Glutamatergic neuron (in vitro differentiated cells): ENCODE measurements around the gene CHD2. TPM values are rescaled to one million over a fixed set of nuclear protein-coding genes. Genes with fewer than 3 reads are reported as not detected.
A peak's percentile ranks its signal among the peaks of the same experiment; 100 is the strongest.
"Not testable (repeated sequence)": the region's sequence is repeated elsewhere in the genome, so short reads cannot be mapped to it uniquely, and the experiment has no call there.

Experiments
- DNase-seq: peaks from one replicate; pipeline ENCODE4 v3.0.0; 2022
- H3K27ac Mint-ChIP-seq: one replicate; pipeline ENCODE4 v1.8.0; 2020; ENCODE audit warnings: mild to moderate bottlenecking, mixed read lengths, inconsistent platforms; ENCODE audit not compliant: unreplicated experiment
- H3K27me3 Mint-ChIP-seq: one replicate; pipeline ENCODE4 v1.8.0; 2020; ENCODE audit warnings: mild to moderate bottlenecking, moderate library complexity, mixed read lengths, inconsistent platforms; ENCODE audit not compliant: unreplicated experiment
- H3K36me3 Mint-ChIP-seq: one replicate; pipeline ENCODE4 v1.8.0; 2020; ENCODE audit warnings: mild to moderate bottlenecking, mixed read lengths, inconsistent platforms; ENCODE audit not compliant: unreplicated experiment
- H3K4me1 Mint-ChIP-seq: one replicate; pipeline ENCODE4 v1.8.0; 2020; ENCODE audit warnings: mild to moderate bottlenecking, low read depth, mixed read lengths, inconsistent platforms; ENCODE audit not compliant: unreplicated experiment
- H3K4me3 Mint-ChIP-seq: one replicate; pipeline ENCODE4 v1.8.0; 2020; ENCODE audit warnings: mild to moderate bottlenecking, mixed read lengths, inconsistent platforms; ENCODE audit not compliant: unreplicated experiment
- H3K9me3 Mint-ChIP-seq: one replicate; pipeline ENCODE4 v1.8.0; 2020; ENCODE audit warnings: mild to moderate bottlenecking, moderate library complexity, mixed read lengths, inconsistent platforms; ENCODE audit not compliant: unreplicated experiment
- total RNA-seq: library from RNA; stranded (reverse); fragmentation: NEBNext Ultra II Directional; extraction: Animal tissue kit (Norgen Biotek cat#: 25700); gene quantifications from one replicate; pipeline ENCODE4 v1.2.1, GENCODE V29; 2021; ENCODE audit not compliant: unreplicated experiment
- TF ChIP-seq, protein P1 (sequence below): fragments of 200-600 bp; sonication (generic); IDR thresholded peaks from one replicate; pipeline ENCODE4 v1.5.0; 2021; ENCODE audit not compliant: partially characterized antibody, unreplicated experiment

CHD2 gene
- total RNA-seq, 1 donor from 2014 or later: 201 TPM

DNA sequence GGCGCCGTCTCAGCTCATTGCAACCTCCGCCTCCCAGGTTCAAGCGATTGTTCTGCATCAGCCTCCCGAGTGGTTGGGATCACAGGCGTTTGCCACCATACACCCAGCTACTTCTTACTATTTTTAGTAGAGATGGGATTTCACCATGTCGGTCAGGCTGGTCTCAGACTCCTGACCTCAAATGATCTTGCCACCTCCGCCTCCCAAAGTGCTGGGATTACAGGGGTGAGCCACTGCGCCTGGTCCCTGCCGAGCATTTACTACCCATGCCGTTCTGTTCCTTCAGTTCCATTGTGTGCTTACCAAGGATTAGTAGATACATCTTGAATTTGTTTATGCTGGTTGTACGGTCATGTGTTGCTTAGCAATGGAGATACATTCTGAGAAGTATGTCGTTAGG is 10.3 kb downstream of the CHD2 start:
- peaks cover 2% of the 10 kb centered on the region for H3K9me3 Mint-ChIP-seq
- peaks cover 4% of the 10 kb centered on the region for H3K27me3 Mint-ChIP-seq
- no peak overlapping the region for H3K27ac Mint-ChIP-seq
- TF ChIP-seq, protein P1, sequence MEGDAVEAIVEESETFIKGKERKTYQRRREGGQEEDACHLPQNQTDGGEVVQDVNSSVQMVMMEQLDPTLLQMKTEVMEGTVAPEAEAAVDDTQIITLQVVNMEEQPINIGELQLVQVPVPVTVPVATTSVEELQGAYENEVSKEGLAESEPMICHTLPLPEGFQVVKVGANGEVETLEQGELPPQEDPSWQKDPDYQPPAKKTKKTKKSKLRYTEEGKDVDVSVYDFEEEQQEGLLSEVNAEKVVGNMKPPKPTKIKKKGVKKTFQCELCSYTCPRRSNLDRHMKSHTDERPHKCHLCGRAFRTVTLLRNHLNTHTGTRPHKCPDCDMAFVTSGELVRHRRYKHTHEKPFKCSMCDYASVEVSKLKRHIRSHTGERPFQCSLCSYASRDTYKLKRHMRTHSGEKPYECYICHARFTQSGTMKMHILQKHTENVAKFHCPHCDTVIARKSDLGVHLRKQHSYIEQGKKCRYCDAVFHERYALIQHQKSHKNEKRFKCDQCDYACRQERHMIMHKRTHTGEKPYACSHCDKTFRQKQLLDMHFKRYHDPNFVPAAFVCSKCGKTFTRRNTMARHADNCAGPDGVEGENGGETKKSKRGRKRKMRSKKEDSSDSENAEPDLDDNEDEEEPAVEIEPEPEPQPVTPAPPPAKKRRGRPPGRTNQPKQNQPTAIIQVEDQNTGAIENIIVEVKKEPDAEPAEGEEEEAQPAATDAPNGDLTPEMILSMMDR: no peak
- no peaks in the 10 kb centered on the region for H3K36me3 Mint-ChIP-seq
- peaks cover 46% of the 10 kb centered on the region for H3K4me1 Mint-ChIP-seq
- no peak for DNase-seq
- H3K4me3 Mint-ChIP-seq: no peak overlapping the region

DNA sequence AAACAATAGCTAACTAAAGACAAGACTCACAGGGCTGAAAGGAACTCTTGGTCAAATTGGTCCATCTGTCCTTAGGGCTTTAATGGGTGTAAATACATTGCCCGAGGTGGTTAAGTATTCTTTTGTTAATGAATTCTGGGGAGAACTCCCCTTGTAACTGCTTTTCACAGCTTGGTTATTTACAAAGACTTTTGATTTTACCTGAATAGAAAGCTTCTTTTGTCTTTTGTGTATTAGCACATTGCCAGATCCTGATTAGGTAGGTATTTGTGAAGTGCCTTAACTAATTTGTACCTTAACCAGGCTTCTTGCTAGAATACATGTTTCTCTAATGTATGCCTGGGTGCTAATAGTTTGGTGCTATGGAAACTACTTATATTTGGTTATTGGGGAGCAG is 14.0 kb downstream of the CHD2 start:
- Mint-ChIP-seq H3K27ac (peak overlapping the region; percentile 53), H3K9me3 (peaks cover 2% of the 10 kb centered on the region), H3K36me3 (no peaks in the 10 kb centered on the region), H3K27me3 (peaks cover 3% of the 10 kb centered on the region), H3K4me1 (peaks cover 29% of the 10 kb centered on the region), H3K4me3 (peak overlapping the region; percentile 11)
- TF ChIP-seq, protein P1: no peak
- no peak for DNase-seq

DNA sequence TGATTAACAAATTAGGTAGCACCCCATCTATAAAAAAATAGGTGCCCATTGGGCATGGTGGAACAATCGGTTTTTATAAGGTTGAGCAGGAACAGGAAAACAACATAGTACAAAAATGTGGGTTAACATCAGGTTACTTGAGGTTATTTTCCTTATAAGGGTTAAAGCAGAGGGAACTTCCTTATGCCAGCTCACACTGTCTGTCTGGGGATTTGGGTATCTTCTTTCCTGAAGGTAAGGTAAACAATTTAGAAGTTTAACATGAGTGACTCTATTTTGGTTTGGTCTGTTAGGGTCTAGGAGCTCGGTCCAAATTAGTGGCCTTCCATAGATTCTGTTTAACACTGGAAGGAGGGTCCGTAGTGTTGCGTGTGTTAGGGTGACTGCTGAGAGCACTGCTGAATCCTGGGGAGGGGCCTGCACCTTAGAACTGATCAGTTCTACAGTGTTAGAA is 14.7 kb downstream of the CHD2 start:
- Mint-ChIP-seq H3K27me3 (no peaks in the 10 kb centered on the region), H3K27ac (peak overlapping the region; percentile 14), H3K4me3 (no peak overlapping the region), H3K36me3 (no peaks in the 10 kb centered on the region), H3K9me3 (peaks cover 2% of the 10 kb centered on the region), H3K4me1 (peaks cover 28% of the 10 kb centered on the region)
- TF ChIP-seq, protein P1: no peak
- DNase-seq: no peak

DNA sequence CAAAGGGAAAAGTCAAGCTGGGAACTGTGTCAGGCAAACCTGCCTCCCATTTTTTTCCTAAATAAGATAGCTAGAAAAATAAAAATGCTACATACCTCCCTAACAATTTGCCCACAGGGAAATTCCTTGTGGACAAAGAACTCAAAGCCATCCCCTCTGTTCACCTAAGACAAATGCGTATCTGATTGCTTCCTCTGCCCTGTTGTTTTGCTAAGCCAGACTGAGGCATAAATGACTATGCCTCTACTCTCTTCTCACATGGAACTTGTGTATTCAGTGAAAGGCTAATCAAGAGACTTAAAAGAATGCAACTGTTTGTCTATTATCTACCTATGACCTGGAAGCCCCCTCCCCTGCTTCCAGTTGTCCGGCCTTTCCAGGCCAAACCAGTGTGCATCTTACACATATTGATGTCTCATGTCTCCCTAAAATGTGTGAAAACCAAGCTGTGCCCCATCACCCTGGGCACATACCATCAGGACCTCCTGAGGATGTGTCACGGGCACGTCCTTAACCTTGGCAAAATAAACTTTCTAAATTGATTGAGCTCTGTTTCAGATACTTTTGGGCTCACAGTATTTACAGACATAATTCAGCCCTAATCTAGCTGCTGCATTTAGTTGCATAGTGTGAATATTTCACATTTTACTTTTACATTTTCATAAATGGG is 15.8 kb downstream of the CHD2 start:
- peaks cover 2% of the 10 kb centered on the region for H3K27me3 Mint-ChIP-seq
- DNase-seq: no peak
- no peaks in the 10 kb centered on the region for H3K36me3 Mint-ChIP-seq
- no peak overlapping the region for H3K4me3 Mint-ChIP-seq
- peaks cover 2% of the 10 kb centered on the region for H3K9me3 Mint-ChIP-seq
- H3K4me1 Mint-ChIP-seq: peaks cover 28% of the 10 kb centered on the region
- TF ChIP-seq, protein P1: no peak
- H3K27ac Mint-ChIP-seq: peak overlapping the region; percentile 41

DNA sequence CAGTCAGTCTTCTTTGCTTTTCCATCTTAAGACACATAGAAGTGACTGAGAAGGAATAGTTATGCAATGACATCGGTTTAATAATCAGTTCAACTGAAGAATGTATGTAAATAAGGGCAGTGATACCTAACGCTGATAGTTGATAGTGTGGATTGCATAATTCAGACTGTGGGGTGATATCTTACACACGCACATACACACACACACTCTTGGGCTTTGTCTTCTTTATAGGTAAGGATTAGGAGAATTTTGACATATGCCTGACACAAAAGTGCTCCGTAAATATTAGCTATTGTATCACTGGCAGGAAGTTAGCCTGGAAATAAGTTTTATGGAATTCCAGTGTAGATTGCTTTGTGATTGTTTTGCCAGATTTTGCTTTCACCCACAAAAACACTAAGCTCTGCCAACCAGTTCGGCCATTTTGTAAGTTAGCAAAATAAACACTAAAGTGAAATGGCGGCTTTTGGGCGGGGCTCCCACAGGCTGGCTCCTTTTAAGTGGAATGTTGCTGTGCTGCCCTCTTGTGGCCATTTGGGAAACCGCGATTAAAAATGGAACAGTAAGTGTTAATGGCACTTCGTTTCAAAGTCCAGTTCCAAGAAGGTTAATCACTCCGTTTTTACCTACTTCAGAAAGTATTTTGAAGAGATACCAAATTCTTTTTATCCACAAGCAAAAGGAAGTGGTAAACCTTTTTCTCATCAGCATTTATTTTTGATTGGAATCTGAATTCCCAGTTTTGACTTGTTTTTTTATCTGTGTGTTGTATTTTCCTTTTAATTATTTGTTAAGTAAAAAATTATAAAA is 17.7 kb downstream of the CHD2 start:
- H3K36me3 Mint-ChIP-seq: no peaks in the 10 kb centered on the region
- DNase-seq: peak; percentile 91
- H3K27ac Mint-ChIP-seq: peak overlapping the region; percentile 95
- peaks cover 2% of the 10 kb centered on the region for H3K27me3 Mint-ChIP-seq
- peaks cover 3% of the 10 kb centered on the region for H3K9me3 Mint-ChIP-seq
- peak overlapping the region; percentile 25 for H3K4me3 Mint-ChIP-seq
- peaks cover 37% of the 10 kb centered on the region for H3K4me1 Mint-ChIP-seq
- TF ChIP-seq, protein P1: peak; percentile 94

DNA sequence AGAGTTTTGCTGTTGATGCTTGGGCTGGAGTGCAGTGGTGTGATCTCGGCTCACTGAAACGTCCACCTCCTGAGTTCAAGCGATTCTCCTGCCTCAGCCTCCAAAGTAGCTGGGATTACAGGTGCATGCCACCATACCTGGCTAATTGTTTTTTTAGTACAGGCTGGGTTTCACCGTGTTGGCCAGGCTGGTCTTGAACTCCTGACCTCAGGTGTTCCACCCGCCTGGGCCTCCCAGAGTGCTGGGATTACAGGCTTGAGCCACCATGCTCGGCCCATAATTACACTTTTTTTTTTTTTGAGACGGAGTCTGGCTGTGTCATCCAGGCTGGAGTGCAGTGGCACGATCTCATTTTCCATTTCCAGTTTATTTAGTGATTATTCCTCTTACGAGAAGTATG is 18.8 kb downstream of the CHD2 start:
- H3K27ac Mint-ChIP-seq, H3K27me3 Mint-ChIP-seq, H3K9me3 Mint-ChIP-seq, H3K4me3 Mint-ChIP-seq, DNase-seq, H3K36me3 Mint-ChIP-seq: not testable (repeated sequence)
- peaks cover 41% of the 10 kb centered on the region for H3K4me1 Mint-ChIP-seq
